HG02678 (cell line): ENCODE data around the gene MTCL3.

Experiments
- ATAC-seq: cut with Tn5 transposase; IDR thresholded peaks from one replicate; pipeline ENCODE4 v1.9.1; 2021; ENCODE audit warnings: mild to moderate bottlenecking, moderate library complexity; ENCODE audit not compliant: unreplicated experiment

The MTCL3 gene

DNA sequence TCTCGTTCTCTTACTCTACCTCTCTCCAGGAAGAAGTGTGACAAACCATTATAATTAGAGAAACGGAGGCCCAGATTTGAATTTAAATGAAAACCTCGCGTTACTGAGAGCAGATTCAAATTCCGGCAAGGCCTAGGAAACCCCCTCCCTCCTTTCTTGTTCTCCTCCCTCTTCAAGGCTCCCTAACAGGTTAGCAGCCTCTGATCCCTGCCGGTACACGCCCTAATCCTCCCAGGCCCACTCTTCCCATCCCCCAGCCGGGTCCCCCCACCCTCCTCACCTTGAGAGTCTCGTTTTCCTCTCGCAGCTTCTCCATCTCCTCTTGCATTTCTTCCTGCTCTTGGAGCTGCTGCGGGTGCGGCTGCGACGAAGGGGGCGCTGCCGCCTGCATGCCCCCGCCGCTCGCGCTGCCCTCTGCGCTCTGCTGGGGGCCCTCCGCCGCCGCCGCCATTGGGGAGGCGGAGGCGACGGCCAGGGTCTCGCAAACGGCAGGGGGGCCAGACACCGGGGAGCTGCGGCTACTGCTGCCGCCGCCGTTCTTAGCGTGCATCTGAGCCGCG is 3.8 kb downstream of the MTCL3 start:
- no peak for ATAC-seq

DNA sequence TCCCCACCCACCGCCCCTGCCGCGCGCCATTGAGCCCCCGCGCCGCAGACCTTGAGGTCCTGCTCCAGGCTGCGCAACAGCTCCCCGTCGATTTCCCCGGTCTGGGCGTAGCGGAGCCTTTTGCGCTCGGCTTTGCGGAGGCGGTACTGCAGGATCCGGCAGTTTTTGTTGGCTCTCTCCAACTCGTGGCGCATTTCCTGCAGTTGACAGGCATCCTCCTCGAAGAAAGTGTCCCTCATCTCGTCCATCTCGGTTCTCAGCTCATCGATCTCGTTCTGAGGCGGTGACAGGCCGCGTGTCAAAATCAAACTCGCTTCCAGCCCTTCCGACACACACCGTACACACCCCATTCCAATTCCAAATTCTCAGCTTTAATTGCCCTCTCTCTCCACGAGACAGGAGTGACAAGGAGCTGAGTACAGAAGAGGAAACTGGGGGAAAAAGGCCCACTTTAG is 4.3 kb downstream of the MTCL3 start:
- no peak for ATAC-seq

DNA sequence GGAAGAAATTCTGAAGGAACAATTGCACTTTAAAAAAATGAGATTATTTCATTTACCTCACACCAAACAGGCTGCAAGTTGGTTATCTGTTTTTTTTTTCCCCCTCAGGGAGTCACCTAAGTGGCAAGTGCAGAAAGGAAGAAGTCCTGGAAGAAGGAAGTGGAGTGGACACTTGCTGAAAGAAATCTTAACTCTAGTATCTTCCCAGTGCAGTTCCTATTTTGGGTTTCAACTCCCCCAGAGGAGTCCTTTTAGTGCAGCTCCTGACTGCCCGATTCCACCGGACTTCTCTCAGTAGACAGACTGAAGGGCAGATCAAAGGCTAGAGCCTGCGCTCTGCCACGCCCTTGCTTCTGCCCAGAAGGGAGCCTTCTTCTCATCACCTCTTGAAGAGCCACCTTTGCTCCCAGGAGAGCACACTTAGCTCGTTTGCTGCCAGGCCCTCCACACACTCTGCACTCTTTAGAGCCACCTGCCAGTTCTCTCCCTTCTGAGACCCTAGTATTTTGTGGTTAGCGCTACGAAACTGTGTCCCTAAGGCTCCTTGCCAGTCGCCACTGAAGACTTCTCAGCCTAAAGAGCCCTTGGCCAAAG is 4.9 kb downstream of the MTCL3 start:
- ATAC-seq = no peak

DNA sequence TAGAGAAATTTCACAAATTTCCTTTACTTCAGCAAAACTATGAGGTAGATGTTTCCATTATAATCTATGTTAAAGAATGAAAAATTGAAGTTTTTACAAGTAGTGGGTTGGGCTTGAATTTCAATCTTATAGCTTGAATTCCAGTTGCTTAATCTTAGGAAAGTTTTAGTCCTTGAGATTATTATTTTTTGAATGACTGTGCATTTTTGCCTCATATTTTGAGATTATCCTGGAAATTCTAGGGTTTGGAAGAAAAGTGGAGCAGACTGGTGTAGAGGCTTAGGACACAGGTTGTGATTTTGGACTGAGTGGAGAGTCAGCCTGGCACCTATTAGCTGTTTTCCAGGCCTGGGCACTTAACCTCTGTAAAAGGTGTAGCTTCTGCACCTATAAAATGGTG is 5.7 kb downstream of the MTCL3 start:
- ATAC-seq = no peak

DNA sequence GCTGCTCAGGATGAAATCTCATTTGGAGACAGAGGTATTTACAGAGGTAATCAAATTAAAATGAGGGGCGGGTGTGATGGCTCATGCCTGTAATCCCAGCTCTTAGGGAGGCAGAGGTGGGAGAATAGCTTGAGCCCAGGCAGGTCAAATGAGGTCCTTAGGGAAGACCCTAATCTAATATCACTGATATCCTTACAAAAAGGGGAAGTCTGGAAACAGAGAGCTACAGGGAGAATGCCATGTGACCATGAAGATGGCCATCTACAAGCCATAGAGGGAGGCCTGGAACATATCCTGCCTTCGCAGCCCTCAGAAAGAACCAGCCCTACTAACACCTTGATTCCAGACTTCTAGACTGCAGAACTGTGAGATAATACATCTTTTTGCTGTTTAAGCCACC is 8.3 kb downstream of the MTCL3 start:
- no peak for ATAC-seq

DNA sequence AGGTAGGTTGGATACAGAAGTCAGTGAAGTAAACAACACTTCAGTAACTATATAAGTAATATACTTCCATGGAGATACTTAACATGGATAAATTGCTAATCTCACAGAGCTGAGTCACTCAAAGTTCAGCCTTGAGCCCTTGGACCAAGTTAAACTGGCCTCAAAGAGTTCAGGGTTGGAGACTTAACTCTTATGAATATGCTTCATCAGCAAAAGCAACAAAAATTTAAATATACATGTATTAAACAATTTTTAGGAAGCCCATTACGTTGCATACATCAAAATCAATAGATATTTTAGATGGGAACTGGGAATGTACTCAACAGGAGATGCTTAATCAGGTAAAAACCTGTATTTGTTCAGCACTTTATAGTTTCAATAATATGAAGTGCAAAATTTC is 12.2 kb downstream of the MTCL3 start:
- ATAC-seq = no peak

DNA sequence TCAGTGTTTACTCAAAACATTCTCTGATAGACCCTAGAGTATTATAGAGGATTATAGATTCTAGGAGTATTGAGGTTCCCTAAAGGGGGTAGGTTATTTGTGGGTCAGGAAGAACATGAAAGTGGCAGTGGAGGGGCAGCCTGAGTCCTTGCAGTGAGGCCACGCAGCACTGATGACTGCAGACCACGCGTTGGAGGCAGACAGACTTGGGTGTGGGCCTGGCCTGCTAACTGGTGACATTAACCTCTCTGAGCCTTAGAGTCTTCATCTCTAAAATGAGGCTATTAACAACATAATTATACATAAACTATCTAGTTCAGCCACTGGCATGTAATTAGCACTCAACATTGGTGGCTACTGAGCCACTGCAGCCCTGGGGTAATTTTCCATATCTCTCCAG is 16.1 kb downstream of the MTCL3 start:
- no peak for ATAC-seq

DNA sequence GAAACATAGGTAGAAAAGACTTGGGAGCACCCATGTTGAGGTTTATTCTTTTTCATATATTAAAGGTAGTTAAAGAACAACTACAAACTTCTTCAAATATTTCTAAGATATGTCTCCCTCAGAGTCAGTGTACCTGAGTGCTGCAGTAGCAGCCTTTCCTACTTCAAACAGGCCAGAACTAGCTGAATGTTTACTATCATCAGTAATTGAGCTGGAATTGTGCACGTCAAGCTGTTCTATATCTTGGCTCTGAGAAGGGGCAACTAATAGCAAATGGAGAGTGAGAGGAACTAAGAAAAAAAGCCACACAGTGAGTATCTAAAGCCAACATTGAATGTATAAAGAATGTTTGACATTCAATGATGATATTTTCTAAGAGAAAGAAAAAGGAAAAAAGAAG is 21.7 kb downstream of the MTCL3 start:
- no peak for ATAC-seq

DNA sequence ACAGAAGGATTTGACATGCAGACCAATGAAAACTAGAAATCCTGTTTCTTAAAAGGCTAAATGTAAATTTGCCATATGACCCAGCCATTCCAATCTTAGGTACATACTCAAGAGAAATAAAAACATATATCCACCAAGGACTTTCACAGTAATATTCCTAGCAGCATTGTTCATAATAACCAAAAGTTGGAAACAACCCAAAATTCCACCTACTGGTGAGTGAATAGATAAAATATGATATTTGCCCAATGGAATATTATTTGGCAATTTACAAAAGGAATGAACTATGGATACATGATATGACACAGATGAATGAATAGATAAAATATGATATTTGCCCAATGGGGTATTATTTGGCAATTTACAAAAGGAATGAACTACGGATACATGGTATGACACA is 22.7 kb downstream of the MTCL3 start:
- ATAC-seq = no peak

DNA sequence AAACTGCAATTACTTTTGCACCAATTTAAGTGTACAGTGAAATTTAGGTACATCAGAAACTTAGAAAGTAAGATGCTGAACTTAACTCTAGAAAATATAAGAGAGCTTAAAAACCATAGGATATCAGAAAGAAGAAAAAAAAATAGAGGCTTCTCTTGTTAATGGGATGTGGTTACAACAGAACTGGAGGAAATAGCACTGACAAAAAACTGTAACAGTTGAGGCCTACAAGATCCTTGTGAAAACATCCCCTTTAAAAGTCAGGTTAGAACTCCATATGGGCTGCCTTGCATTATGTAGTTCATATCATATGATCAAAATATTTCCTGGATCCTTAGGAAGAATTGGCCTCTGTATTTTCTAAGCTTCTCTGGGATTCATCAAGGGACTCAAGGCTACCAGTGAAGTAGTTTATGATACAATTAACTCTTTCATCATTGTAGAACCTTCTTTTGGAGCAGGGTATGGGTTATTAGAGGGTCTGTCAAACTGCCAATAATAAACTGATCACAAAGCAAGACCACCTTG is 24.8 kb downstream of the MTCL3 start:
- no peak for ATAC-seq

DNA sequence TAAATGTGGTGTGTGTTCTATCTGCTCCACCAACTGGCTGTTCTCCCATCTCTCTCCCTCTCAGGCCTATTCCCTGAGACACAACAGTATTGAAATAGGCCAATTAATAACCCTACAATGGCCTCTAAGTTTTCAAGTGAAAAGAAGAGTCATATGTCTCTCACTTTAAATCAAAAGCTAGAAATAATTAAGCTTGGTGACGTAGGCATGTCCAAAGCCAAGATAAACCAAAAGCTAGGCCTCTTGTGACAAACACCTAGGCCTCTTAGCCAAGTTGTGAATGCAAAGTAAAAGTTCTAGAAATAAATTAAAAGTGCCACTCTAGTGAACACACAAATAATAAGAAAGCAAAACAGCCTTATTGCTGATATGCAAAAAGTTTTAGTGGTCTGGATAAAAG is 29.9 kb downstream of the MTCL3 start:
- ATAC-seq = no peak

DNA sequence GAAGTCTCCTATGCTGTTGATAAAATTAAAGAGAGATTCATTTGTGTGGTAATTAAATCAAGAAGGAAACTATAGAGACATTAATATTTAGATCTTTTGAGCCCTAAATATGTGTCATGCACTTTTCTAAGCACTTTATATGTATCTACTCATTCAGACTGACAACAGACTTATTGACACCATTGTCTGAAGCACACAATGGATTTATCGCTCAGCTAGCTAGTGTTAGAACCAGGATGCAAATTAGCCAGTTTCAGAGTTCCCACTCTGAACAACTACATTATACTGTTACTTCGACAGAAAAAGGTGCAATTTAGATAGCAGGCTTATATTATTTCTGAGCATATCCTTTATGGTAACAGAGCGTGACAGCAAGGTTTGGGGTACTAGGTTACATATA is 32.2 kb downstream of the MTCL3 start:
- ATAC-seq = no peak

DNA sequence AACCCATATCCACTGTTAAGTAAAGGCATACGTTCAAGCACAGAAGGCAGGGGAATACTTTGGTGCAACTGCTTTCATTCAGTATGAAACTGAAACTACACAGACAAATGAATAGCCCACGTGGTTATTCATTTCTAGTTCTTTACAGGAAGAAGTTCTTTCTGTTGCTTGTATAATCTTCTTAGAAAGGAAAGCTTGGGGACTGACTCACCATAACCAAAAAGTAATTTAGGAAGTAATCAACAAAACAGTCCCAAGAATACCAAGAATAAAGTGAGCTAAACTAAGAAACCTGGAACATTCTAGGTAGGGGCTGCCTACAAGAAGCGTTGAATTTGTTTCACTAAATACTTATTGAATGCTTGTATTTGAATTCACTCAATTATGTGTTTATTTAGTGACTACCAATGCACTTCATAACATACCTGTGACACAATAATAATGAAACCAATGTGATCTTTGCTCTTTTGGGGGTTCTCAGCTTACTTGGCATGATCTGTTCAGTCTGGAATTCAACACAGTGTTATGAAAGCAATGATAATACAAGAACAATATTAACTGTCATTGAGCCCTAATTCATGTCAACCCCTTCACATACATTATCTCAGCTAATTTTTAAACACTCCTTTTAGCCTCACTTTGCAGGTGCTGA is 34.8 kb downstream of the MTCL3 start:
- peak; percentile 99 for ATAC-seq

DNA sequence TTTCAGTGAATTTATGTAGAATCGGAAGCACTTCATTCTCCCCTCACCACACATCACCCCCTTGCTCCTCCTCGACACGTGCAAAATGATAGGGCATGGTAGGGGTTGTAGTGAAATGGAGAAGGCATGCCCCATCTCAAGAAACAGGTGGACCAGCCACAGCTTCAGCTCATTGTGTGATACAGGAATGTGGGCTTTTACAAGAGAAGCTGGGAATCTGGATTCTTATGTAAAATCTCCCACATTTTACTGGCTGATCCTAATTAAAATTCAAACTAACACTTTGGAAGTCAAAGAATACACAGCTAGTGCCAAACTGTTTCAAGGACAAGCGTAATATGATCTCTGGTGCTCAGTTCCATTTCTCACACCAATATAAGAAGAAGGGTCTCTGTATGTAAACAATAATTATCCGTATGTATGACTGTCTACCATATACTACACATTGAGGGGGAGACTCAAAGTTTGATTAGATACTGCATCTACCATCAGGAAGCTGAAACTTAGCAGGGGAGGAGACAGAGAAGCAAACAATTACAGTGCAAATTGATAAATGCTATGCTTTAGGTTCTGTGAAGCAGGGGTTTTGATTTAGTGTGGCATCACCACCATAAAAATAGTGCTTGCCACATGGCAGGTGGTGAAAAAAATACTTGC is 35.6 kb downstream of the MTCL3 start:
- ATAC-seq = peak; percentile 12

DNA sequence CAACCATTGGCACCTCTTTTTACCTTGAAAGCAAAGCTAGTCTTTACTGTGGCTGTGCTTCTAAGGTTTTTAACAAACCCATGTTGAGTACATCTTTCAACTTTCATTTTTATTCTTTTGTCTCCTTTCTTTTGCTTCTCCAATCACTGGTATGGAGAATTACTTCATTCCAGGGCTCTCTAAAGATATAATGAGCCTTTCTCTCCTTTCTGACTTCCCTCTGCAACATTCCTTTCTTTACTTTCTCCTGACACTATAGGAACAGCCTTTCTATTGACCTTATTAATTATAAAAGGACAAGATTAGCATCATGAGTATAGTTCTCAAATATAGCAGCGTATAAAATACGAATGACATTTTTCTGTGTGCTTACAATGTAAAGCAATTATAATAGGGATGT is 36.8 kb downstream of the MTCL3 start:
- ATAC-seq = no peak

DNA sequence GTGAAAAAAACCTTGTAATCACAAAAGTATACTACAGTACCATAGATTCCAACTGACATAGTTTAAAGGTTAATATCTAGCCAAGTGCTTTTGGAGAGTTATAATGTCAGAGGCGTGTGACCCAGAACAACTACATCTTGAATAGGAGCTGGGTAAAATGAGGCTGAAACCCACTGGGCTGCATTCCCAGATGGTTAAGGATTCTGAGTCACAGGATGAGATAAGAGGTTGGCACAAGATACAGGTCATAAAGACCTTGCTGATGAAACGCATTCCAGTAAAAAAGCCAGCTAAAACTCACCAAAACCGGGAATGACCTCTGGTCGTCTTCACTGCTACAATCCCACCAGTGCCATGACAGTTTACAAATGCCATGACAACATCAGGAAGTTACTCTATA is 37.5 kb downstream of the MTCL3 start:
- no peak for ATAC-seq

DNA sequence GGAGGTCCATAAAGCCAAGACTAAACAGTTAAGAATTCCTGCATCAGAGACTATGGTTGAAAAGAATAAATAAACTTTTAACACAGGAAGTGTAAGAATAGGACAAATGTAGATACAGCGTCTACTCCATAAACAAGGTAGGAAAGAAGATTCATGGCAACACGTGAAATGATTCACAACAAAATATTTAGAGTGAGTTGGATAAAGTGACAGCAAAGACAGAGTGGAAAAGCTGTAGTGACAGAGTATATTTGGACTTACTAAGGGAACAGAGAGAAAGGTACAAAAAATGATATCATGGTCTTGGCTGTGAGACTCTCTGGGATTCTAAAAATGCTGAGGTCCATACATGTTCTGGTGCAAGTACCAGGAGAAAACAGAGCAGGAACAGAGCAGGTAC is 38.0 kb downstream of the MTCL3 start:
- ATAC-seq = no peak

DNA sequence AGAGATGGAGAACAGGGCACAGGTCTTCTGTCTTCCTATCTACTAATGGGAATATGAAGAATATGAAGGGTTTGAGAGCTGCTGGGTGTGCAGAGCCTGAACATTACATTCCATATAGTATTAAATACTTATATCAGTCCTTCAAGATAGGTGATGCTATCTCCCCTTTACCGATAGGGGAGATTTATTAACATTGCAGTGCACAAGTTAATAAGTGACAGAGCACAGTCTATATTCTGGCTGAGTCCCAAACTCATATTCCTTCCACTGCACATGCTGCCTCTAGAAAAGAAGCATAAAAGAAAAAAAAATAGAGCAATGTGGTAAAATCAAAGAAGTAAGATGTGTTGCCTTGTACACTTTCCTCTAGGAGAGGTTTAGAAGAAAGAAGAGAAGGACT is 41.5 kb downstream of the MTCL3 start:
- no peak for ATAC-seq

DNA sequence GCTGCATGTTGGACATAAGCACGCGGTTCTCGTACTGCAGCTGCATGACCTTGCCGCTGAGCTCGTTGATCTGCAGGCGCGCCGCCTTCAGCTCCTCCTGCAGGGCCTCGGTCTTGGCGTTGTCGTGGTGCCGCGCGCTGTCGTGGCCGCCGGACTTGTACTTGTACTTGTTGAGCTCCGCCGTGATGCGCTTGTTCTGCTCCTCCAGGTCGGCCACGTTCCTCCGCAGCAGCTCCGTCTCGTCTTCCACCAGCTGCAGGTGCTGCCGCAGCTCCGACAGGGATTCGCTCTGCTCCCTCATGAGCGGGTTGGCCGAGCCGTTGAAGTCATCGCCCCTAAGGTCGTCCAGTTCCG is 43.3 kb downstream of the MTCL3 start:
- ATAC-seq = no peak

DNA sequence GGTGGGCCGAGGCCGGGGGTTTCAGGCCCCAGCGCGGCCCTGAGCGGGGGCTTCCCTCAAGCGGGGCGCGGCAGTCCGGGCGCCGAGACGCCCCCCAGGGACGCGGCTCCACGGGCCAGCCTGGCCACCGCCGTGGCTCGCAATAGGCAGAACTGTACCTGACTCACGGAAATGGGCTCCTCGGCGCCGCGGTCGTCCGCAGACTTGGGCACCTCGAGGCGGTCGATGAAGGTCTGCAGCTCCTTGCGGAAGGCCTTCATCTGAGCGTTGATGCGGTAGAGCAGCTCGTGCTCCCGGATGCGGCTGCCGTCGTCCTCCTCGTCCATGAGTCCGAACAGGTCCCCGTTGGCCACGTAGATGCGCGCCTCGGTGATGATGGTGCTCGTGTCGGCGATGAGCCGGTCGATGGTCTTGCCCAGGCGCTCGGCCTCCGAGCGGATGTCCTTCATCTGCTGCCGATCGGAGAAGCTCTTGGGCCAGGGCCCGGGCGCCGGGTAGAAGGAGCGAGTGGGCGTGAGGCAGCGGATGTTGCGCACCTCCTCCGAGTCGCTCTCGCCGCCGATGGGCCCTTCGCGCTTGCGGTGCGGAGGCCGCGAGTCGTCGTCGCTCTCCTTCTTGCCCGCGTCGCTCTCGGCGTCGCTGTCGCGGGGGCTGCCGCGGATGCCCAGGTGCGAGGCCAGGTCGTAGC is 43.9 kb downstream of the MTCL3 start:
- ATAC-seq = no peak
